ENCODE results near the gene ARHGEF40. TPM values are rescaled to one million over a fixed set of nuclear protein-coding genes. Genes with fewer than 3 reads are reported as not detected.

ARHGEF40 gene
- total RNA-seq, 3 donors from 2014 or later, result 44.3 to 69.3 (median 47.8) TPM

- Histone ChIP-seq H3K36me3 (ENCODE audit: low read depth) (no peaks in the 10 kb centered on the region), H3K4me3 (no peak overlapping the region), H3K4me1 (ENCODE audit: low read depth) (peaks cover 57% of the 10 kb centered on the region), H3K9me3 (no peaks in the 10 kb centered on the region)
- DNase-seq, result peak in 1 of 3 donors; percentile 46
- intact Hi-C loops (cut with DNase I, micrococcal nuclease), result loop anchor here in 1 of 2 donors (10.0 kb wide), 1 partner anchor 417 kb away; the partner anchor contains the start of genes ANG and RNASE4
- no peak for TF ChIP-seq CTCF (IDR thresholded peaks at IDR 0.05)
- no peak for ATAC-seq
These were observed 31.8 kb downstream of the ARHGEF40 start for GRCh38 chr14:21101802-21102413.

GRCh38 chr14:21102521-21103410 lies 32.7 kb downstream of the ARHGEF40 start:
- no peaks in the 10 kb centered on the region for H3K9me3 ChIP-seq
- H3K4me1 ChIP-seq (ENCODE audit: low read depth), result peaks cover 64% of the 10 kb centered on the region
- no peaks in the 10 kb centered on the region for H3K36me3 ChIP-seq (ENCODE audit: low read depth)
- H3K4me3 ChIP-seq, result no peak overlapping the region
- intact Hi-C loops (cut with DNase I, micrococcal nuclease), result loop anchor here in 1 of 2 donors (10.0 kb wide), 1 partner anchor 418 kb away; the partner anchor contains the start of genes ANG and RNASE4
- no peak for ATAC-seq
- DNase-seq, result peak in 2 of 3 donors; percentile 59
- no peak for TF ChIP-seq CTCF (IDR thresholded peaks at IDR 0.05)

- intact Hi-C loops (cut with DNase I, micrococcal nuclease), result loop anchor here in 1 of 2 donors (10.0 kb wide), 1 partner anchor 419 kb away; the partner anchor contains the start of genes ANG and RNASE4
- Histone ChIP-seq H3K36me3 (ENCODE audit: low read depth) (no peaks in the 10 kb centered on the region), H3K9me3 (no peaks in the 10 kb centered on the region), H3K4me3 (peak overlapping the region; percentile 42), H3K4me1 (ENCODE audit: low read depth) (peaks cover 64% of the 10 kb centered on the region)
- no peak for TF ChIP-seq CTCF (IDR thresholded peaks at IDR 0.05)
- no peak for ATAC-seq
- DNase-seq, result no peak
These were observed 33.3 kb downstream of the ARHGEF40 start for GRCh38 chr14:21103411-21103709.

GRCh38 chr14:21103710-21104447 lies 33.8 kb downstream of the ARHGEF40 start:
- intact Hi-C loops (cut with DNase I, micrococcal nuclease), result loop anchor here (2.0 to 10.0 kb wide), 2 partner anchors 35 to 419 kb away; partner anchors contain the start of genes ANG (in 1 of the 2) and RNASE4 (in 1 of the 2)
- Histone ChIP-seq H3K9me3 (no peaks in the 10 kb centered on the region), H3K4me3 (peak overlapping the region; percentile 42), H3K4me1 (ENCODE audit: low read depth) (peaks cover 64% of the 10 kb centered on the region), H3K36me3 (ENCODE audit: low read depth) (no peaks in the 10 kb centered on the region)
- ATAC-seq, result peak; percentile 86
- TF ChIP-seq CTCF (IDR thresholded peaks at IDR 0.05), result peak; percentile 78
- peak; percentile 96 to 97 (median 97) for DNase-seq

GRCh38 chr14:21104448-21105060 lies 34.5 kb downstream of the ARHGEF40 start:
- DNase-seq (peak; percentile 86 to 88 (median 88)), ATAC-seq (peak; percentile 69)
- Histone ChIP-seq H3K36me3 (ENCODE audit: low read depth) (no peaks in the 10 kb centered on the region), H3K9me3 (no peaks in the 10 kb centered on the region), H3K4me1 (ENCODE audit: low read depth) (peaks cover 59% of the 10 kb centered on the region), H3K4me3 (no peak overlapping the region)
- peak; percentile 87 for TF ChIP-seq CTCF (IDR thresholded peaks at IDR 0.05)
- intact Hi-C loops (cut with DNase I, micrococcal nuclease), result loop anchor here (2.0 to 10.0 kb wide), 2 partner anchors 36 to 420 kb away; partner anchors contain the start of genes ANG (in 1 of the 2) and RNASE4 (in 1 of the 2)

Measured in mucosa of descending colon (tissue), 3 donors.